Type B pancreatic cell (in vitro differentiated cells): ENCODE measurements around the gene BBX. TPM values are rescaled to one million over a fixed set of nuclear protein-coding genes. Genes with fewer than 3 reads are reported as not detected.
A peak's percentile ranks its signal among the peaks of the same experiment; 100 is the strongest.

ENCODE experiments used
- DNase-seq: peaks from one replicate; pipeline ENCODE4 v3.0.0; 2021; ENCODE audit warnings: mixed read lengths; ENCODE audit not compliant: unreplicated experiment; ENCODE audit errors: extremely low spot score
- H3K27ac Mint-ChIP-seq: 2 replicates; pipeline ENCODE4 v1.8.0; 2021; ENCODE audit warnings: mild to moderate bottlenecking, mixed read lengths
- H3K27me3 Mint-ChIP-seq: 2 replicates; pipeline ENCODE4 v1.8.0; 2021; ENCODE audit warnings: mixed read lengths
- H3K36me3 Mint-ChIP-seq: 2 replicates; pipeline ENCODE4 v1.8.0; 2021; ENCODE audit warnings: mixed read lengths
- H3K4me1 Mint-ChIP-seq: one replicate; pipeline ENCODE4 v1.8.0; 2021; ENCODE audit warnings: mixed read lengths; ENCODE audit not compliant: unreplicated experiment
- H3K4me3 Mint-ChIP-seq: 2 replicates; pipeline ENCODE4 v1.8.0; 2021; ENCODE audit warnings: mild to moderate bottlenecking, mixed read lengths
- H3K9me3 Mint-ChIP-seq: 2 replicates; pipeline ENCODE4 v1.8.0; 2021; ENCODE audit warnings: mixed read lengths
- total RNA-seq: library from RNA; stranded (reverse); gene quantifications from 2 replicates; pipeline ENCODE4 v1.2.1, GENCODE V29; 2021; ENCODE audit warnings: low replicate concordance
- TF ChIP-seq, protein P1 (sequence below): fragments of 200-600 bp; sonication (generic); conservative IDR thresholded peaks from 2 replicates; pipeline ENCODE4 v1.5.0; 2021; ENCODE audit warnings: antibody characterized with exemption, mild to moderate bottlenecking

BBX gene
- total RNA-seq, 1 donor from 2014 or later: 52.8 TPM

DNA sequence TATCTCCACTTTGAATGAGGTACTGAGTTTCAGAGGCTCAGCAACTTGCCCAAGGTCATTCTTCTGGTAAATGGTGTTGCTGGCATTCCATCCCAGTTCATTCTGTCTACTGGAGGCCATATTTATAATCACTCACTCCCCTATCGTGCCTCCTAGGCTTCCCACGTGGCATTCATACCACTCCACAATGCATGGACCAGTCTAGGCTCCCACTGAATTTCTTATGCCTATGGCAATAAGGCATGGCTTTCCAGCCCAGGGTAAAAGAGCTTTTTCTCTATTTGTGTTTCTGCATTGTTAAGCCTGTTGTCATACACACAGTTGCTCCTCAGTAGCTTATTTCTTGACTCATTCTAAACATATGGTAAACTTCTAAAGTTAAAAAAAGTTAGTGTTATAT lies 19.9 kb downstream of the BBX start:
- H3K4me1 Mint-ChIP-seq: peaks cover 13% of the 10 kb centered on the region
- DNase-seq: no peak
- no peak overlapping the region for H3K4me3 Mint-ChIP-seq
- no peaks in the 10 kb centered on the region for H3K27me3 Mint-ChIP-seq
- H3K27ac Mint-ChIP-seq: no peak overlapping the region
- TF ChIP-seq, protein P1, sequence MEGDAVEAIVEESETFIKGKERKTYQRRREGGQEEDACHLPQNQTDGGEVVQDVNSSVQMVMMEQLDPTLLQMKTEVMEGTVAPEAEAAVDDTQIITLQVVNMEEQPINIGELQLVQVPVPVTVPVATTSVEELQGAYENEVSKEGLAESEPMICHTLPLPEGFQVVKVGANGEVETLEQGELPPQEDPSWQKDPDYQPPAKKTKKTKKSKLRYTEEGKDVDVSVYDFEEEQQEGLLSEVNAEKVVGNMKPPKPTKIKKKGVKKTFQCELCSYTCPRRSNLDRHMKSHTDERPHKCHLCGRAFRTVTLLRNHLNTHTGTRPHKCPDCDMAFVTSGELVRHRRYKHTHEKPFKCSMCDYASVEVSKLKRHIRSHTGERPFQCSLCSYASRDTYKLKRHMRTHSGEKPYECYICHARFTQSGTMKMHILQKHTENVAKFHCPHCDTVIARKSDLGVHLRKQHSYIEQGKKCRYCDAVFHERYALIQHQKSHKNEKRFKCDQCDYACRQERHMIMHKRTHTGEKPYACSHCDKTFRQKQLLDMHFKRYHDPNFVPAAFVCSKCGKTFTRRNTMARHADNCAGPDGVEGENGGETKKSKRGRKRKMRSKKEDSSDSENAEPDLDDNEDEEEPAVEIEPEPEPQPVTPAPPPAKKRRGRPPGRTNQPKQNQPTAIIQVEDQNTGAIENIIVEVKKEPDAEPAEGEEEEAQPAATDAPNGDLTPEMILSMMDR: no peak
- peaks cover 3% of the 10 kb centered on the region for H3K36me3 Mint-ChIP-seq
- H3K9me3 Mint-ChIP-seq: no peaks in the 10 kb centered on the region

DNA sequence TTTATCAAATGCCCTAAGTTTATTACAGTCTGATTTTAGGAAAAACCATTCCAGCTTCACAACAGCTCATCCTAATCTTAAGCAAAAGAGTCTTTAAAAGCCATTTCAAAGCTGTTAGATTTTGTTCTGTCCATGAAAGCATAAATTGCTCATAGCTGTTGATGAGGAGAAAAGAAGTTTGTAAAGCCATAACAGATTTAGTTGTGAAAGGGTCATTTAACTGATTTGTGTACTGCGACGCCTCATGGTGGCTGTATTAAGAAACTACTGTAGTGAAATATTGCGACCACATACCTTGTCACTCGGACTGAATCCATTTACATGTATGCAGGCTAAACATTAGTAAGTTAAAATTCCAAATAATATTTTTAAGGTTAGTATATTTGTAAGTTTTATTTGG lies 20.9 kb downstream of the BBX start:
- Mint-ChIP-seq H3K4me1 (peaks cover 13% of the 10 kb centered on the region), H3K9me3 (no peaks in the 10 kb centered on the region), H3K4me3 (no peak overlapping the region), H3K27me3 (no peaks in the 10 kb centered on the region), H3K36me3 (peaks cover 6% of the 10 kb centered on the region), H3K27ac (no peak overlapping the region)
- TF ChIP-seq, protein P1: peak; percentile 48
- DNase-seq: no peak

GRCh38 chr3:107545680-107546120 lies 22.9 kb downstream of the BBX start:
- Mint-ChIP-seq H3K27ac (no peak overlapping the region), H3K4me3 (no peak overlapping the region), H3K4me1 (peaks cover 13% of the 10 kb centered on the region), H3K27me3 (no peaks in the 10 kb centered on the region), H3K9me3 (no peaks in the 10 kb centered on the region), H3K36me3 (peaks cover 19% of the 10 kb centered on the region)
- TF ChIP-seq, protein P1: no peak
- no peak for DNase-seq

DNA sequence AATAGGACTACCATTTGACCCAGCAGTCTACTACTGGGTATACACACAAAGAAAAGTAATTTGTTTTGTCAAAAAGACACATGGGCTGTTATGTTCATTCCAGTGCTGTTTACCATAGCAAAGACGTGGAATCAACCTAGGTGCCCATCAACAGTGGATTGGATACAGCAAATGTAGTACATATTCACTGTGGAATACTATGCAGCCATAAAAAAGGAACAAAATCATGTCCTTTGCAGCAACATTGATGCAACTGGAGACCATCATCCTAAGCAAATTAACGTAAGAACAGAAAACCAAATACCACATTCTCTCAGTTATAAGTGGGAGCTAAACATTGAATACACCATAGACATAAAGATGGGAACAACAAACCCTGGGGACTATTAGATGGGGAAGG lies 25.8 kb downstream of the BBX start:
- DNase-seq: no peak
- peaks cover 13% of the 10 kb centered on the region for H3K4me1 Mint-ChIP-seq
- no peak overlapping the region for H3K27ac Mint-ChIP-seq
- H3K27me3 Mint-ChIP-seq: no peaks in the 10 kb centered on the region
- TF ChIP-seq, protein P1: no peak
- H3K4me3 Mint-ChIP-seq: no peak overlapping the region
- peaks cover 22% of the 10 kb centered on the region for H3K36me3 Mint-ChIP-seq
- H3K9me3 Mint-ChIP-seq: no peaks in the 10 kb centered on the region

- no peaks in the 10 kb centered on the region for H3K27me3 Mint-ChIP-seq
- no peak for DNase-seq
- H3K4me1 Mint-ChIP-seq: peaks cover 11% of the 10 kb centered on the region
- H3K9me3 Mint-ChIP-seq: no peaks in the 10 kb centered on the region
- TF ChIP-seq, protein P1: no peak
- H3K36me3 Mint-ChIP-seq: peaks cover 20% of the 10 kb centered on the region
- H3K4me3 Mint-ChIP-seq: no peak overlapping the region
- H3K27ac Mint-ChIP-seq: no peak overlapping the region
Measured at GRCh38 chr3:107555359-107555758, 32.6 kb downstream of the BBX start.

DNA sequence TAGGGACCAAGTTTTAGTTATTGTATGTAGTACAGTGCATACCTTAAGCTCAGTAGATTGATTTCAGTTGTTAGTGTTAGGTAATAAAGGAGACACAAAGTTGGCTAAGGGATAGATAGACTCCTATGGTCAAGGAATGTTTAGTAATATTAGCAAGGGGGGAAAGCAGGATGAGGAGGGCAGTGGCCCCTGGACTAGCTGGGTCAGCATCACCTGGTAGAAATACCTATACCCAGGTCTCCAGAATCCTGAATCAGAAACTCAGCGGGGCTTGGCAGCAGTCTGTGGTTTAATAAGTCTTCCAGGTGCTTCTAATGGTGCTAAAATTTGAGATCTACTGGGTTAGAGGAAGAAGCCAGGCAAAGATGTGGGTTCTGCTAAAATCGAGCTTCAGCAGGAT lies 35.0 kb downstream of the BBX start:
- H3K27me3 Mint-ChIP-seq: no peaks in the 10 kb centered on the region
- no peaks in the 10 kb centered on the region for H3K9me3 Mint-ChIP-seq
- DNase-seq: no peak
- peaks cover 11% of the 10 kb centered on the region for H3K4me1 Mint-ChIP-seq
- TF ChIP-seq, protein P1: no peak
- peaks cover 19% of the 10 kb centered on the region for H3K36me3 Mint-ChIP-seq
- H3K4me3 Mint-ChIP-seq: no peak overlapping the region
- H3K27ac Mint-ChIP-seq: no peak overlapping the region
